Stimulated activated CD4-positive, alpha-beta T cell treated with anti-CD3 and anti-CD28 coated beads, TNF-alpha, amount 100 ng/mL, for 24 hours (primary cell): Measurements from ENCODE around the gene EHD4.

Experiments used
- DNase-seq, 3 experiments: peaks; one replicate each; pipeline ENCODE4 v3.0.0-alpha.2; 2020; ENCODE audit warnings: low read depth in 3 of 3

EHD4 gene

DNA sequence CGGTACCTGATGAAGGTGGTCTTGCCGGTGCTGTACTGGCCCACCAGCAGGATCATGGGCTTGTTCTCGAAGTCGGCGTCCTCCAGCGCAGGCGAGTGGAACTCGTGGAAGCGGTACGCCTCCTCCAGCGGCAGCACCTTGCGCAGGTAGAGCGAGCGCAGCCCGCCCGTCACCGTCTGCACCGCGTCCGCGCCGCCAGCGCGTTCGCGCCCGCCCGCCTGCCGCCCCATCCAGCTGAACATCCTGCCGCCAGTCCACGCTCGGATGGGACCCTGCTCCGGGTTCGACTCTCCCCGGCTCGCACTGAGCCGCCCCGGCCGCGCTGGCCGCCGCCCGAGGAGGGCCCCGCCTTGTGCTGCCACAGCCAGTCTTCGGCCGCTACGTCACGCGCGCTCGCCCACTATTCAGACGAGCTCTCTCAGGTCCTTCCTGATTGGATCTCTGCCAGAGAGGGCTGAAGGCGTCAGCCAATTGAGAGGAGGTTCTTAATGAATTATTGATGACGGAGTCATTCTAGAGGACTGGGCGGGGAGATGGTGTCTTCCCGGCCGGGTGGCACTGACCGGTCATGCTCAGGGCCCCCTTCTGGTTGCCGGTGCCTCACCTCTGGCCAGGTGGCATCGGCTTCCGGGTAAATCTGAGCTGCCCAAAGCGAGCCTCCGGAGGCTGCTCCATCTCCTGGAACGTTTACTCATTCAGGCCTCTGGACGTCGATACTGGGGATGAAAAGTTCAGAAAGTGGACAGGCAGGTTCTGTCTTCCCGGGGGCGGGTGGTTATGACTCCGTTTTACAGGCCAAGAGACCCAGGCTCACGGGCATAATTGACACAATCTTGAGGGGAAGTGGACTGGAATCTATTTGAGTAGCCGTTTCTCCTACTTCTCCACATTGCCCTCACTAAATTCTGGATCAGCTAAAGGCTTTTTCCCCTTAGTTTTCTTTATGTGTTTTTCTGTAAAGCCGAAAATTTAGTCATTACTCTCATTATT, at the start of gene EHD4:
Gene EHD4, minus strand, starts transcription at position 305 of the 990 bp plus-strand sequence. Its CDS starts 63 bp downstream, at position 242.
- peak; percentile 88 to 95 (median 94) for DNase-seq

DNA sequence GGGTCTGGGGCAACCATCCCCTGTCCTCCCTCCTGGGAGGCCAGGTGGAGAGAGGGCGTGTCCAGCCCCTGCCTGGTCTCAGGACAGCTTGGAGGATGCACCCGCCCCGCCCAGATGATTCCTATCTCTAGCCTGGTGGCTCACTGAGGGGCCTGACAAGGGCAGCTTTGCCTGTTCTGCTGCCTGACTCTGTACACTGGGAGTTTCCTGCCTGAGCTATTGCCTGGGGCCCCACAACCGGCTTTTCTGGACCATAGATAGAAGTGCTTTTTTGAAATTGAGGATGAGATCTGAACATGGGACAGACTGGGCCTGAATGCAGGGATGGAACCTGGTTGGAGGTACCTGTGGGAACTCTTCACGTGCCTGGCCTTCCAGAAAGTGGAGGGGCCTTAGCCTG, 49.2 kb upstream of the EHD4 start:
- DNase-seq: no peak

DNA sequence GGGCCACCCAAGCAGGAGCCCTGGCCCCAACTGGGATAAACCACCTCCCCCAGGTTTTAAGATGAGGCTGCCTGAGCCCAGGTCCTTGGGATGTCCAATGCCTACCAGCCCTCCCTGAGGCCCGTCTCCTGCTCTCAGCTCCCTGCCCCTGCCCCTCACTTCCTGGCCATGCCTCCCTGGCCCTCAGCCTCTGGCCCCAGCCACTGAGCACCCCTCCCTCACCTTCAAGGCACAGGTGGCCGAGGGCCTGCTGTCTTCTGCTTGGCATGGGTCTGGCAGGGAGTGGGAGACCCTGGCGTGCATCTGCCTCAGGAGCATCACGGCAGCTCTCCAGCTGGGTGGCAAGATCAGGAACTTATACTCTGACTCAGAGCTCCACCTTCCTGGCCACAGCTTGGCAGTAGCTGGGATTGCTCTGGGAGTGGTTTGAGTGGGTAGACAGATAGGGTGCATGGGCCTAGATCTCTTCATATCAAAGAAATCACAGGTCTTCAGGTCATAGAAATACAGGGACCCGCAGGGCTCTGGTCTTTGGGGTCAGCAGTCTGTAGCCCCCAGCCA, 48.4 kb upstream of the EHD4 start, which contains the start of gene PLA2G4E:
Gene PLA2G4E, minus strand, starts transcription at position 330 of the 561 bp plus-strand sequence. Its CDS starts 12 bp downstream, at position 318.
- DNase-seq: no peak

DNA sequence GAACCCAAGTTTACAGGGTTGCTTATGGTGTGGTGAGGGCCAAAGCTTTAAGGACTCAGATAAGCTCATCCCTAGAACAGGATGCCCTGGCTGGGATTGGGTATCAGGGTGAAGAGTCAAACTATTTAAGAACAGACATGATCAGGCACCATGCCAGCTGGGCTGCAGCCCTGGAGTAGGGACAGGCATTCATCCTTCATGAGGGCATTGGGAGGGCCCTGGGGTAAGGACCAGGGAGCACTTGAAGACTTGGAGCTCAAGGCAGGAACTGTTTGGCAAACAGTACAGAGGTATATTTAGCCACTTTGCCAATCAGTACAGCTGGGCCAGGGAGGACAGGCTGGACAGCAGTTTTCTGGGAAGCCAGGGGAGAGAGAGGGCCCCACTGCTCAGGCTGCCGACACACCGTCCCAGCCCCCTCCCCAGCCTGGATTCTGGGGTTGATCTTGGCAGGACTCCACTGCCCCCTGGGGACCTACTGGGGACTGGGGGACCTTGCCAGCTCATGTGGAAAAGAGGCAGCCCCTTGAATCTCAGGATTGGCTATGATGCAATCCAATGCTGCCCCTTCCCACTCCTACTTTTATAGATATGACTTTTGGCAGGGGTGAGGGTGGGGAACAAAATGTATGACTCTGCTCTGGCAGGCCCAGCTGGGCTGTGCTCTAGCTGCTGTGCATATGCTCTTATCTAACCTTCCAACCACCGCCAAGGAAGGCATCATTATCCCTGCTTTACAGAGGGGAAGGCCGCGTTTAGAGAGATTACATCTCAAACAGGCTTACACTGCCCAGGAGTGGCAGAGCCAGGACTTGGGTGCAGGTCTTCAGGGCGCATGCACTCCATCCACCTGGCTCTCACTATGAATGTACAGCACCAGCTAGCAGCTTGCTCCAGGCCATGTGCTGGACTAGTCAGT, 46.2 kb upstream of the EHD4 start:
- DNase-seq: no peak

DNA sequence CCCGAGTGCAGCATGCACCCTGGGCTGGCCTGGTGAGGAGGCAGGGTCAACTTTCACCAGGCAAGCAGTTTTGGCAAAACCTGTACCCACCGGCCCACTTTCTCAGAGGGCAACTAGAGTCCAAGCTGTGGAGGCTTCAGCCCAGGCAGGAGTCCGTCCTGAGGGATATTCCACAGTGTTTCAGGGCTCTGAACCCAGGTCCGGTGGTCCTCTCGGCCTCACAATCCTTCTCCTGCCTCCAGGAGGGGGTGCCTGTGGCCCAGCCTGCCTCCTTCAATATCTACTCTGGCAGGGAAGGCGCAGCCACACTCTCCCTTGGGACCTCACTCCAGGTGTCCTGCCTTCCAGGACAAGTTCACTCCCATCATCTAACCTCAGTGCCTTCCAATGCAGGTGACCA, 44.6 kb upstream of the EHD4 start:
- DNase-seq: no peak

DNA sequence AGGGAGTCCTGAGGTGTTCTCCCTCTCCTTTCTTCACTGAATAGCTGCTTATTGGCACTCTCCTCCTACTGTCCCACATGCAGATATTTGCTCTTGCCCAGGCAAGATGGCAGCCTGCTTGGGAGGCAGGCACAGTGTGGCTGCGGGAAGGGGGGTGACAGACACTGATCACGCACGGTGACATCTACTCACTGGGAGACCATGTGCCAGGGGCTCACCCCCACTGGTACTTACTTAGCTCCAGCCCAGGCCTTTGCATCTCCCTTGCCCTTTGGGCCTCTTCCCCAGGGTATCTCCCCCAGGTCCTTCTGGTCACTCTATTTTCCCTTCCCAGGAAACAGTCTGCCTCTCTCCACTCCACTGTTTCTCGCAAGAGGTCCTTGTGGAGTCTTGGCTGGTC, 42.0 kb upstream of the EHD4 start:
- no peak for DNase-seq

DNA sequence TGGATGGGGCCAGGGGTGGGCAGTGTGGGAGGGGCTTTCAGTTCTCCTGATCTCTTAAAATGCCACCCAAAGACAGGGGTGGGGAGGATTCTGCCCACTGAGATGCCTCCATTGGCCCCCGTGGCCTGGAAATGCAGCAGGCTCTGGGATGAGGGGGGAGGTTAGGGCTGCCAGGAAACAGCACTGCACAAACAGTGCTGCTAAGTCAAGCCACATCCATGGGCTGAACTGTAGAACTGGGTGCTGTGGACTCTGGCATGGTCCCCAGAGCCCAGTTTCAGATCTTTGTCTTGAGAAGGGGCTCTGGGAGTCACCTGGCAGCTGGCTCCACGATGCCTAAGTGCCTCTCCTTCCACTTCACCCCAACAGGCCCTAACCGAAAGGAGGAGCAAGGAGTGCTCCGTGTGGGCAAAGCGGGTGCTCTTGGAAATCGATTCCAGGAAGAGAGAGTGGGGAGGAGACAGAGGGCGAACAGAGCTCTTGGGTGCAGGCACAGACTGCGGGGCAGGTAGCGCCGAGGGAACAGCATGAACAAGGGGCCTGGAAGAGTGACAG, 40.6 kb upstream of the EHD4 start:
- no peak for DNase-seq

DNA sequence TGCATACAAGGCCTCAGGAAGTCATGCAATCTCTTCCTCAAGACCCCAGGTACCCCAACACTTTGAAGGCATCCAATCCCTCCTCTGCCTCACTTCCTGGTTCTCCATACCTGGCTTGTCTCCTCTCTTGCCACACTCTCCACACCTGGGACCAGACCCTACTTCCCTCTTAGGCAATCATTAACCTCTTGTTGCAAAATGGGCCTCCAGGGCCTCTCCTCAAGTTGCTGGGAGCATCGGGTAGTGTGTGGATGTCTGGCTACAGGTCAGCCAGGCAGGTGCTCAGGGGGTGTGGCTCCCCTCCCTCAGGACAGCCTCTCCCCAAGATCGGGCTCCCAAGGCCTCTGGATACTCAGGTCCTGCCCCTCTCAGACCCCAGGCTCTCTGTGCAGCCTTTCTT, 39.9 kb upstream of the EHD4 start:
- no peak for DNase-seq

DNA sequence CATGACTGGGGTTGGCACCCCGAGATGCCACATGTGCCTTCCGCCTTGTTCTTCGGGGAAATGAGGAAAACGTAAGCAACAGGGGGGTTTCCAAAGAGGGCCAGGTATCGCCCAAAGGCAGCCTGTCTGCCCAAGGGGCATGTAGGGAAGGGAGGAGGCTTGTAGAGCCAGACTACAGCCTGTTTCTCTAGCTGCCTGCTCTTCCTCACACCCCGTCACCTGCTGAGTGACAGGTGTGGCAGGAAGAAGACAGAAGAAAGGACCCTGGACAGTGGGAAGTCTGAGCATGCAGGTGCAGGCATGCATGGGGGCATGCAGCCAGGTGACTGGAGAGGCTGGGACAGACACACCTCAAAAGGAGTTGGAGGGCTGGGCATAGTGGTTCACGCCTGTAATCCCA, 38.7 kb upstream of the EHD4 start:
- no peak for DNase-seq

DNA sequence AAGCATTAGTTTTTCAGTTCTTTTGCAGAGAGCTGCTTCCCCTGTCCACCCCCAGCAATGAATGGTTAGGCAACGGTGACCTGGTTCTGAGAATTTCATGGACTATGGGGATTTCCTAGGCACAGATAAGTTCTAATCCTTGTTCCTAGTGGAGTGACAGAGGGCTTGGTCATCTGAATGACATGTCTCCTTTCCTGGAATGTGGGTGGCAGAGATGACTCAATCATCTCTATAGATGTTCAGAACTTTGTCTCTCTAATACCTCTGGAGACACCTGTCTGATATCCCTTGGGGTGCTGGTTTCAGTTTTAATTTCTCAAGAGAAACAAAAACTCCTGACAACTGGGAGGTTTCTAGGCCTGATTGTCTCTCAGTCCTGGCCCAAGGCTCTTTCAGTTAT, 38.1 kb upstream of the EHD4 start:
- no peak for DNase-seq

DNA sequence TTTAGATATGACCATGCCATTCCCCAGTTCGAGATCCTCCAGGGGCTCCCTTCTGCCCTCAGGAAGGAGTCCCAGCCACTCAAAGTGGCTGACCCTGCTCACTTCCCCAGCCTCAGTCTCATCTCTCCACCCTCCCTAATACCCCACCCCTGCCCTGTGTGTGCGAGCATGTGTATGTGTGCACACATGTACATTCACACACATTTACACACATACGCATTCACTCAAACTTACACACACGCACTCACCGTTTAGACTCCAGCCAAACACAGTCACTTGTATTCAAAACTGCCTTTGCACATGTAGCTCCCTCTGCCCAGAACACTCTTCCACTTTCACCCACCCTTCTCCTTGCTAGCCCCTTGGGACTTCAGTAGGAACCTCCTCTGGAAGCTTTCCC, 37.1 kb upstream of the EHD4 start:
- no peak for DNase-seq

DNA sequence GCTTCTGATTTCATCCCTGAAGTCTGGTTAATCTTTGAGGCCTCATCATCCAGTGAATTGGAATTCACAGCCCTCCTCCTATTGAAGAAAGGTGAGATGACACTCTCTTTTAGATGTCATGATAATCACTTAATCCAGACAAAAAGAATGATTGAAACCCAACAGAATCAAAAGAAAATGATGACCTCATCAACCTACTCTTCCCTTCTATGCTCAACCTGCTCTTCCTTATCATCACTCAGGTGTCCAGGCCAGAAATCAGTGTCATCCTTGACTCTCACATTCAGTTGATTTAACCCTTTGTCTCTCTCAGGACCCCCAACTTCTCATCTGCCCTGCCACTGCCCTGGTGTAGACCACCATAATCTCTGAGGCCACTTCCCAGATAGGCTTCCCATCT, 36.7 kb upstream of the EHD4 start:
- no peak for DNase-seq

DNA sequence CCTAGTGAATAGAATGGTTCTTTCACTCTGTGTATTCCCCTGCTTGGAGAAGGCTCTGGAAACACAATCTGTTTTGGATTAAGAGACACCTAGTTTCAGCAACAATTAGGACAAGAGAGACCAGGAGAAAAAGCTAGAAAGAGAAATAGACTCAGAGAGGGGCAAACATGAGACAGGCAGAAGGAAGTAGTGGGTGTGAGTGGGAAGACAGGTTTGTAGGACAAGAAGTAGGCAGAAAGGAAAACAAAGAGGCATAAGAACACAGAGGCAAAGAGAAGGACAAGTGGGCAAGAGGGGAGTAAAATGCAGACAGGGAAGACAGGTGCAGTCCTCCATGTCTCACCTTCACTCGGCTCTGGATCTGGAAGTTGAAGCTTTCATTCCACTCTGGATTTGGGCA, 35.0 kb upstream of the EHD4 start:
- DNase-seq: no peak

DNA sequence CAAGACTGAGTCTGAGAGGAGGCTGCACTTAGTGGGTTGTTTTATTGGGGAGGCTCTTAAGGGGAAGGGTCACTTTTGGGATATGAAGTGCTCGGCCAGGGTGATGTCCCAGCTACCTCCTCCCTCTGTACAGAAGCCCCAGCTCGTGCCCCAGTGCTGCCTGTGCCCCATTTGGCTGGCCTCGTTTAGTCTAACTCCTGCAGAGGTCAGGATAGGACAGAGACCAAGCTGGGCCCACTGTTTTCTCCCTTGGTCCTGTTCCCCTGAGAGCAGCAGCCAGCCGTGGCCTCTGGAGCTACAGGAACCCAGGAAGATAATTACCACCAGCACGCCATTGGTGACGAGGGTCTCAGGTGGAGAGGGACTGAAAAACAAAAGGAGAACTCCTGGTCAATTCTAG, 30.0 kb upstream of the EHD4 start:
- no peak for DNase-seq

DNA sequence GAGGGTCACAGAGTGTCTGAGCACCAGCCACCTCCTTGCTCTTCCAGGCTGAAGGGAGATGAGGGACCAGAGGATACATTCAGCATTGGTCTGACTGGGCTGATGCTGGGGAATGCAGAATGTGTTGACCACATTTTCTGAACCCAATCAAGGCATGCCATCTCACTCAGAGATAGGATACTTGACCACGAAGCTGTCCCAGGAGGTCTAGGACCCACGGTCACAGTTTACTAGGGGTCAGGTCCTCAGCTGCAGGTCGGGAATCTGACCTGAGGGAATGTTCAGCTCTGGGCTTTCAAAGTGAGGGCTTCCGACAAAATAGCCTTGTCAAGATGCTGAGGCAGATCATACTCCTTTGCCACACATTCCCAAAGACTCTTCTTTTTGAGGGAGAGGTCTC, 28.9 kb upstream of the EHD4 start:
- no peak for DNase-seq

DNA sequence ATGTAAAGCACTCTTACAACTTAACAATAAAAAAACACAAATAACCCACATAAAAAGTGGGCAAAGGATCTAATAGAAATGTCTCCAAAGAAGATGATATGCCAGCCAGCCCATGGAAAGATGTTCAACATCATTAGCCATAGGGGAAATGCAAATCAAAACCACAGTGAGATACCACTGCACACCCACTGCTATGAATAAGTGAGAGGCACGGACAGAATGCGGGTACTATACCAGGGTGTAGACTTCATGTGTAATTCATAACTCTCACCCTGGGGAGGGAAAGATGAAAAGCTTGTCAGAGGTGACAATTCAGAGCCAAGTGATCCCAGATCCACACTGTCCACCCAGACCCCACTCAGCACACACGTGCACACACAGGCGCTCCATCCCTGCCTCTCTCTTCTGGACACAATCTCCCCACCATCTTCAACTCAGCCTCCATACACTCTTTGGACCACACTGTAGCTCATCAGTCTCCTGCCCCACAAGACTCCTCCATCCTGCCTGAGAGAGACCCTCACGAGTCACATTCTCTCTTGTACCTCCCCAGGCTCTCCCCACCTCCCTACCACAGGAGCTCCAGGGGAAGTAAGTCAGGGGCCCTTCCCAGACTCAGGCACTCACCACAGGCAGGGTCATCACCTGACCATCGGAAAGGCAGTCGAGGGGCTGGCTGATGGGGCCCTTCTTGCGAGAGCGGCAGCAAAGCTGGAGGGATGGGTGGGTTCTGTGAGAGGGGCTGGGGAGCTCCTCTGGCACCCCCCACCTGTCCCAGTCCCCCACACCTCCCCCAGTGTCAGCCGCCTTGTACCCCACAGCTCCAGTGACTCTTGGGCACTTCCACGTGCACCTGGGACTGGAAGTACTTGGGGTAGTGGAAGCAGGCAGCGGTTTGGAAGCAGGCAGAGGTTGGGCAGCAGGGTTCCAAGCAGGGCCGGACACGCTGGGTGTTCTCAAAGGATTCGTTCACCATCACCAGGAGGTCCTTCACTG, 27.2 kb upstream of the EHD4 start:
- no peak for DNase-seq

DNA sequence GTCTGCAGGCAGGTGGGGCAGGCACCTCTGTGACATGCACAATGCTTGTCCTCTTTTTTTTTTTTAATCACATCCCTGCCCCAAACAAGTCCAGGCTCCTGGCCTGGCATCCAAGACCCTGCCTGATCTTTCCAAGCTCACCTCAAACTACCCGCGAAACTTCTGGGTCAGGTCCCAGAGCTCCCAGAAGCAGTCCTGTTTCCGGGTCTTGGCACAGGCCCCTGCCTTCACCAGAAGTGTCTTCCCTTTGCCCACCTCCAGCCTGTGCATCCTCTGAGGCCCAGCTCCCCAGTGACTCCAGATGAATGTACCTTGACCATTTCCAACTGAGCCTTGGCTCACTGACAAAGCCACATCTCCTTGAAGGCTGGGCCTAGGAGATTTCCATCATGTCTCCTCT, 25.5 kb upstream of the EHD4 start:
- DNase-seq: no peak

DNA sequence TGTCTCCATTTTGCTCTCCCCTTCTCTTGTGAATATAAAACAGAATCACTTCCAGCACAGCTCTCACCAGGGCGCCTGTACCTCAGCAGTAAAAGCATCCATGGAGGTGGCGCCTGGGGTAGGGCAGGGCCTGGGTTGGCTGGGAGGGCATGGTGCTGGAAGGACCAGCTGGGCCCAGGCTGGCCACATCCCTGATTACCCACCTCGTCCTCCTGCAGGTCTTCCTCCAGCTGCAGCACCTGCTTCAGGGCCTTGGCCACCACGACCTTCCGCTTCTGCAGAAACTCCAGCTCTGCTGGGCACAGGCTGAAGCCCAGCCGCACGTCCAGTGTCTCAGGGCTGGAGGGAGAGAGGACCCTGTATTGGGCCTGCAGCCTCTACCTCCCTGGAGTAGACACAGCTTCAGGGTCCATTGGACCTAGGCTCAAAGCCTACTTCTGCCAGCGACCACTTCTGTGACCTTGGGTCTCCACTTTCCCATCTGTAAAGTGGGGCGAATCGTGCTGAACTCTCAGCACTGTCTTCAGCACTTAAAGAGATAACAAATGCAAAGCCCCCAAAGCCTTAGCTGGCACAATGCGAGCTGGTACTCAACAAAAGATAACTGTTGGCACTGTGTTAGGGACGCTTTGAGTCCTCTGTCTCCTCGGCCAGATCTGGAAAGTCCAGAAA, 24.7 kb upstream of the EHD4 start:
- DNase-seq: no peak

DNA sequence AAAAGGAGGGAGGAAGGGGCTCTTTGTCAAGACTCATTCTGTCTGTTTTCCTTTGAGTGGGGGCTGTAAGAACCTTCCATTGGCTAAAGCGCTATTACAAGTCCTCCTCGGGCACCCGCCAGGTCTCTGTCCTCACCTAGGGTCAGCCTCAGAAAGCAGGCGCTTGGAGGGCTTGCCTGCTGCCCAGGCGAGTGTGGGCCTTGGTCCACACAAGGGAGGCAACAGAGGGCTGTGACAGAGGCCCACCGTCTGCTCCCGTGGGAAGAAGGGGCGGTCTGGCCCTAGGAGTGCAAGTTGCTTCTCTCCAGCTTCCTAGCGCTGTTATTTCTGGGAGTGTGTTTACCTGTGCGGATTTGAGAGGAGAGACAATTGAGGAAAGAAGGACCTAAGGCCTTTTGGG, 24.0 kb upstream of the EHD4 start:
- no peak for DNase-seq

DNA sequence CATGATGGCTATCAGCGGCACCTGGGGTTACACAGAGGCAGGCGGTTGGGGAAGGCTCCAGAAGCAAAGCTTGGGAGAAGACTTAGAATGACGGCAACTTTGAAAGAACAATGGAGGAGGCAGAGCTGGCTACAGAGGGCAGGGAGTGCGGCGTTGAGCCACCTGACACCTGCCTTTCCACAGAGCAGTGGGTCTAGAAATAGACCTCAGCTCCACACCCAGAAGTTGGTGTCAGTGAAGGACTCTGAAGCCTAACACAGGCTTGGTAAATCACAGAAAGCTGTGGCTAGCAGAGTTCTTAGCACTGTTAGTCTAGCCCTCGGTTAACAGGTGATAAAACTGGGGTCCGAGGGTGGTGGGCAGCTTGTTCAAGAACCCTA, 23.1 kb upstream of the EHD4 start:
- DNase-seq: no peak
